NT2/D1 (cell line): ENCODE measurements around the gene ETFBKMT.

ENCODE experiments used
- DNase-seq: peaks from one replicate; pipeline ENCODE4 v3.0.0-alpha.2; 2011; ENCODE audit warnings: low read depth, low spot score
- H3K27me3 ChIP-seq: 2 replicates; pipeline ENCODE4 v1.6.0; 2011; ENCODE audit warnings: mild to moderate bottlenecking; ENCODE audit not compliant: insufficient read length, insufficient read depth
- H3K36me3 ChIP-seq: 2 replicates; pipeline ENCODE4 v1.6.1; 2011; ENCODE audit warnings: mild to moderate bottlenecking, low read length, mixed read lengths; ENCODE audit not compliant: insufficient read depth, insufficient read length
- H3K4me1 ChIP-seq: 2 replicates; pipeline ENCODE4 v1.5.1; 2011; ENCODE audit not compliant: insufficient read depth, insufficient read length
- H3K4me3 ChIP-seq: 2 replicates; pipeline ENCODE4 v1.5.1; 2011; ENCODE audit warnings: low read depth; ENCODE audit not compliant: insufficient read length
- H3K9ac ChIP-seq: 2 replicates; pipeline ENCODE4 v1.6.0; 2011; ENCODE audit warnings: low read depth; ENCODE audit not compliant: insufficient read length
- H3K9me3 ChIP-seq: 2 replicates; pipeline ENCODE4 v1.5.1; 2011; ENCODE audit warnings: mild to moderate bottlenecking, low read length; ENCODE audit not compliant: insufficient read depth
- SUZ12 ChIP-seq: IDR thresholded peaks from 2 replicates; pipeline ENCODE4 v1.6.1; 2011; ENCODE audit not compliant: insufficient read length, insufficient read depth; ENCODE audit errors: extremely low read depth
- YY1 ChIP-seq: IDR thresholded peaks from 2 replicates; pipeline ENCODE4 v1.6.1; 2011; ENCODE audit not compliant: insufficient read length, insufficient read depth
- ZNF274 ChIP-seq: IDR thresholded peaks from 2 replicates; pipeline ENCODE4 v1.6.1; 2011; ENCODE audit warnings: mild to moderate bottlenecking, low read depth, low read length

ETFBKMT gene

GRCh38 chr12:31627456-31628054 lies 31.9 kb upstream of the ETFBKMT start:
- H3K4me3 ChIP-seq, result no peak overlapping the region
- H3K4me1 ChIP-seq, result peaks cover 3% of the 10 kb centered on the region
- no peaks in the 10 kb centered on the region for H3K9me3 ChIP-seq
- H3K36me3 ChIP-seq, result no peaks in the 10 kb centered on the region
- TF ChIP-seq ZNF274 (no peak), YY1 (no peak), SUZ12 (no peak)
- no peak for DNase-seq
- H3K27me3 ChIP-seq, result no peaks in the 10 kb centered on the region
- H3K9ac ChIP-seq, result no peak overlapping the region

GRCh38 chr12:31629756-31630732 lies 29.4 kb upstream of the ETFBKMT start:
- Histone ChIP-seq H3K9ac (no peak overlapping the region), H3K9me3 (no peaks in the 10 kb centered on the region), H3K4me1 (peaks cover 3% of the 10 kb centered on the region), H3K27me3 (no peaks in the 10 kb centered on the region), H3K4me3 (no peak overlapping the region), H3K36me3 (no peaks in the 10 kb centered on the region)
- DNase-seq, result no peak
- TF ChIP-seq SUZ12, result no peak
- TF ChIP-seq YY1, result no peak
- no peak for TF ChIP-seq ZNF274

- DNase-seq, result no peak
- Histone ChIP-seq H3K9ac (no peak overlapping the region), H3K36me3 (no peaks in the 10 kb centered on the region), H3K27me3 (no peaks in the 10 kb centered on the region), H3K9me3 (no peaks in the 10 kb centered on the region), H3K4me1 (peaks cover 3% of the 10 kb centered on the region), H3K4me3 (no peak overlapping the region)
- TF ChIP-seq SUZ12 (no peak), YY1 (no peak), ZNF274 (no peak)
Observed at GRCh38 chr12:31631023-31631724, 28.3 kb upstream of the ETFBKMT start.

- no peak for DNase-seq
- H3K27me3 ChIP-seq, result no peaks in the 10 kb centered on the region
- TF ChIP-seq ZNF274 (no peak), YY1 (no peak), SUZ12 (no peak)
- no peaks in the 10 kb centered on the region for H3K36me3 ChIP-seq
- H3K4me3 ChIP-seq, result no peak overlapping the region
- no peaks in the 10 kb centered on the region for H3K9me3 ChIP-seq
- H3K9ac ChIP-seq, result no peak overlapping the region
- peaks cover 5% of the 10 kb centered on the region for H3K4me1 ChIP-seq
Observed at GRCh38 chr12:31631809-31632208, 27.7 kb upstream of the ETFBKMT start.

GRCh38 chr12:31633464-31633863 lies 26.0 kb upstream of the ETFBKMT start:
- no peak overlapping the region for H3K9ac ChIP-seq
- TF ChIP-seq YY1, result no peak
- TF ChIP-seq SUZ12, result no peak
- no peak for TF ChIP-seq ZNF274
- peaks cover 6% of the 10 kb centered on the region for H3K4me1 ChIP-seq
- no peaks in the 10 kb centered on the region for H3K27me3 ChIP-seq
- no peaks in the 10 kb centered on the region for H3K36me3 ChIP-seq
- H3K4me3 ChIP-seq, result no peak overlapping the region
- DNase-seq, result no peak
- no peaks in the 10 kb centered on the region for H3K9me3 ChIP-seq

GRCh38 chr12:31634620-31635019 lies 24.9 kb upstream of the ETFBKMT start:
- Histone ChIP-seq H3K9ac (no peak overlapping the region), H3K36me3 (no peaks in the 10 kb centered on the region), H3K4me1 (peaks cover 6% of the 10 kb centered on the region), H3K9me3 (no peaks in the 10 kb centered on the region), H3K4me3 (no peak overlapping the region), H3K27me3 (no peaks in the 10 kb centered on the region)
- DNase-seq, result no peak
- TF ChIP-seq ZNF274 (no peak), SUZ12 (no peak), YY1 (no peak)

GRCh38 chr12:31641509-31642090 lies 17.9 kb upstream of the ETFBKMT start:
- no peaks in the 10 kb centered on the region for H3K27me3 ChIP-seq
- no peak overlapping the region for H3K9ac ChIP-seq
- H3K9me3 ChIP-seq, result no peaks in the 10 kb centered on the region
- no peak overlapping the region for H3K4me3 ChIP-seq
- H3K36me3 ChIP-seq, result no peaks in the 10 kb centered on the region
- peaks cover 2% of the 10 kb centered on the region for H3K4me1 ChIP-seq
- TF ChIP-seq YY1 (no peak), SUZ12 (no peak), ZNF274 (no peak)
- DNase-seq, result no peak
